CD4-positive, alpha-beta T cell treated with Interleukin-15 for 4 hours (primary cell): ENCODE data around the gene KIRREL1.

ENCODE experiments used
- DNase-seq: peaks from one replicate; pipeline ENCODE4 v3.0.0-alpha.2; 2020; ENCODE audit warnings: low spot score

Gene KIRREL1

DNA sequence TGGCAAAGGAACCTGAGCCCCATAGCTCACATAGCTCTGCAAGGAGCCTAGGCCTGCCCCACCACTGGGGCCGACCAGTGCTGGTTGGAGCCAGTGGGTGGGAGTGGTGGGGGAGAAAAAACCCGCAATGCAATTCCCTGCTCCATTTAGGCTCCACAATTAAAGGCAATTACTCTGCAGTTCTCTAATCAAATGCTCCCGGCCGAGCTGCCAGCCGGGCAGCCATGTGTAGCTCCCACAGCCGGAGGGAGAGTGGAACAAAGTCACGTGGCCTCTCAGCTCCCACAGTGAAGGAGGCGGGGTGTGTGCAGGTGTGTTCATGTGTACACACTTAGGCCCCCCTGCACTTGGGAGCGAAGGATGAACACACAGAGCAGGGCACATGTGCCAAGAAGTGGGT, 81.6 kb downstream of the KIRREL1 start:
- no peak for DNase-seq

DNA sequence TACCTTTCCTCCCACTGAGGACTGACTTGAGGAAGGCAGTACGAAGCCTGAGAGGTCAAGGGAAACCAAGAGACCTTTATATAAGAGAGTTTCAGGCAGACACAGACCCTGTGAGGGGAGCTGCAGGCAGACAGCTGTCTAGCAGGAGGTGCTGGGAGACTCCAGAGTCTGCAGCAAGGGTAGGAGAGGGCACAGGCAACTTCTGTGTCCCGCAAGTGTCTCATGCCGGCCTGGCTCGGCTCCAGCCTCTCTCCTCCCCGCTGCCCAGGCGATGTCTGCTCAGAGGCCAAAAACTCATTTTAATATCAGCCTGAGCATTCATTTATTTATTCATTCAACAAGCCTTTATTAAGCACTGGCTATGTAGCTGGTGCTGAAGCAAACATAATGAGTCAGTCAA, 83.0 kb downstream of the KIRREL1 start:
- DNase-seq, result no peak

DNA sequence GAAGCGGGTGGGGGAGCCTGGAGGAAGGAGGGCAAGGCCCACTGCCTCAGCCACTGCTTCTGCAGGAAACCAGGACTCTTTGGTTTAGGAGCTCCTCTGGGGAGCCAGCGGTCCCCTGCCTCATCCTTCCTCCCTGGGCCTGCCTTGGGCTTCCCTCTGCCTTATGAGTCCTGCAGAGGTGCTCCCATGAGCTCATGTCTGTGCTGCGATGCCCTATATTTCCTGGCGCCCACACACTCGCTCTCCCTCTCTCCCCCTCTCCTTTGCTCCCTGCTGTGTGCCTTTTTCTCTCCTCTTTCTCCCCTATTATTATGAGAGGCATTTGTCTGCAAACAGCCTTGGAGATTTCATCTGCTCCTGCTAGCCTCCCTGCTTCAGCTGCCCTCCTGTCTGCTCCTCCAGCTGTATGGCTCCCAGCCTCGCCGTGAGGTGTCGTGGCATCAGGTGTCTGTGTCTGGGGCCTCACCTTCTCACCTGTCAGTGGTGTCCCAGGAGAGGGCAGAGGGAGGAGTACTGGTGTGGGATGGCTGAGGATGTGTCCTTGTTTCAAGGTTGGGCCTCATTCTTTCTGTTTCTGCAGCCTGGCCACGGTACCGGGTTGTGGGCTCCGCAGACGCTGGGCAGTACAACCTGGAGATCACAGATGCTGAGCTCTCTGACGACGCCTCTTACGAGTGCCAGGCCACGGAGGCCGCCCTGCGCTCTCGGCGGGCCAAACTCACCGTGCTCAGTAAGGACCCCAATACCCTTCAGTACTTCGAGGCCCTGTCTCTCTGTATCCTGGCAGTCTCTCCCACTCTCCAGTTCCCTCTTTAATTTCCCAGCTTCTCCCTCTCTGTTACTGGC, 84.2 kb downstream of the KIRREL1 start:
- DNase-seq, result no peak

DNA sequence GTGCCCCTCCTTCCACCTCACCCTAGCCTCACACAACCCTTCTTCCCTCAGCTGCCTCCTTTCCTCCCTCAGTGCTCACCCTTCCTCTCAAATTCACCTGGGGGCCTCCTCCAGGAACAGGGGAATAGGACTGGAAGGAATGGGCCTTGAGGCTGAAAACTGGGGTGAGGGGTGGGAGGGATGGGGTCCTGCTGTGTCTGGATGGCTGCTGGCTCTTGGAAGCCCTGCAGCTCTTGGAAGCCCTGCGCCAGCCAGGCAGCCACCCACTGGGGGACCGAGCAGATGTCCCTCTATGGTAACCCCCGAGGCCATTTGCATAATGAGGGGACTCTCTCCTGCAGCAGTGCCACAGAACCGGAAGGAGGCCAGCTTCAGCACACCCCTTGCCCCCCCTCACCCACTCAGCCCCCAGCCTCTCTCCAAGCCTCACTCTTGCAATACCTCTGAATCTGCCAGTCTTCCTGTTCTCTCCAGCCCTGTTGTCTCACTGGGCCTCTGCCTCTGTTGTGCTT, 85.2 kb downstream of the KIRREL1 start:
- DNase-seq, result no peak

DNA sequence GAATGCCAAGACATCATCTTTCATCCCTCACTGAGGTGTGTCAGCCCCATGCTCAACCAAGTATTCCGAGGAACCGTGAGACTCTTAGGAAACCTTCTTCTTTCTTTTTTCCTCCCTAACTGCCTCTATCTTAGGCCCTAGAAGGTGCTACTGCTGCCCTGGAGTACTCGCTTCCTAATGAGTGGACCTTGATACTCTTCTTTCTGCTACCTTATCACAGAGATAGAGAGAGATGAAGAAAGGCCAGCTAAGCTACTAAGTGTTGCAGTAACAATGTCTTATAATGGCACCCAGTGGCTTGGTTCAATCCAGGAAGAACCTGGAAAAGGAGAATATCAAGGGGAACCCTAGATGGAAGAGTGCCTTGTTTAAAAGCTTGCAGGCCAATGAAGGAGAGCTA, 86.6 kb downstream of the KIRREL1 start:
- no peak for DNase-seq

DNA sequence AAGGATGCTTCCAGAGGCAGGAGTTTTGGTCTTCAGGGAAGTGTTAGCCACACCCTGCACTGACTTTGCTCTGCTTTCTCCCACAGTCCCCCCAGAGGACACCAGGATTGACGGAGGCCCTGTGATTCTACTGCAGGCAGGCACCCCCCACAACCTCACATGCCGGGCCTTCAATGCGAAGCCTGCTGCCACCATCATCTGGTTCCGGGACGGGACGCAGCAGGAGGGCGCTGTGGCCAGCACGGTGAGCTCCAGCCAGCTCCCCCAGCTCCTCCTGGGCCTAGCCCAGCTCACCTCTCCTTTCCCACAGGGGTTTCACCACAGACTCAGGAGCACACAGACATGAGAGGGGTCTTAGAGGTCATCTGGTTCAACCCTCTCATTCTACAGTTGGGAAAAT, 90.9 kb downstream of the KIRREL1 start:
- no peak for DNase-seq

DNA sequence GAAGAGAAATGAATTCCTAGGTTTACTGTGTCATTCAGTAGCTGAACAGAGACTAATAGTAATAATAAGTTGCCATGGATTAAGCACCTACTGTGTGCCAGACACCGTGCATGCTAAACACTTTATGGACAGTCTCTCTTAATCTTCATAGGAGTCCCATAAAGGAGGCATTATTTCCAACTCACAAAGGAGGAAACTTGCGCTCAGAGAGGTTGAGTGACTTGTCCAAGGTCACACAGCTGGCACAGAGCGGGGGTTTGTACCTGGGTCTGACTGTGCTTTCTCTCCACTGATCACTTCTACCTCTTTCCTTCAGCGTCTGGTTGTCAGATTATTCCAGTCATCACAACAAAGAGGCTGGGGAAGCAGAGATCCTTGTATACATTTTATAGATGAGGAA, 91.3 kb downstream of the KIRREL1 start:
- DNase-seq, result no peak

DNA sequence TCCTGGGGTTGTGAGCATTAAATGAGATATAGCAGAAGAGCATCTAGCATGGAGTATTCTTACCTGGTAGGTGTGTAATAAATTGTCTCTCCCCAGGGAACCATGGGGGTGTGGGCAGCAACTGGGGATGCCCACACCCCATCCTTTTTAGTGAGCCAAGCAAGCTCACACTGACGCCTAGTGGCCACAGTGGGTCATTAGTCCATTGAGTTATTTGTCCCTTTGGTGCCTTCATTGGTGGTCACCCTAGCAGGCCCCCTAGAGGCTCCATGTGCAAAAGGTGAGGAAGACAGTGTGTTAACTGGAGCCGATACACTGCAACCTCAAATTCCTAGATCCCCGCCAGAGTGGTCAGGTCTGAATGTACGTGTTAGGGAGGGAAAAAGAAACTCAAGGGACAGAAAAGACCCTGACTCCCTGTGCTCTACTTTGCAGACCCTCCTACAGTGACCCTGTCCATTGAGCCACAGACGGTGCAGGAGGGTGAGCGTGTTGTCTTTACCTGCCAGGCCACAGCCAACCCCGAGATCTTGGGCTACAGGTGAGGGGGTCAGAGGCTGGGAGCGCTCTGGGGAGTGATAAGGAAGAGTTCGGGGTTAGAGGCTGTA, 94.0 kb downstream of the KIRREL1 start:
- DNase-seq, result peak; percentile 3

DNA sequence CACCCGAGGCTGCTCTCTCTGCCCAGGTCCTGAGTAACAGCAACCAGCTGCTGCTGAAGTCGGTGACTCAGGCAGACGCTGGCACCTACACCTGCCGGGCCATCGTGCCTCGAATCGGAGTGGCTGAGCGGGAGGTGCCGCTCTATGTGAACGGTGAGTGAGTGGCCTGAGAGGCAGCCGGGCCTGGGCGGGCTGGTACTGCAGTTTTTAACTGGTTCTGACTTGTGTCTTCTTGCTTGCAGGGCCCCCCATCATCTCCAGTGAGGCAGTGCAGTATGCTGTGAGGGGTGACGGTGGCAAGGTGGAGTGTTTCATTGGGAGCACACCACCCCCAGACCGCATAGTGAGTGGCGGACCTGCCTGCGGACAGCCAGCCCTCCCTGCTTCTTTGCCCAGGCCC, 96.0 kb downstream of the KIRREL1 start:
- no peak for DNase-seq

DNA sequence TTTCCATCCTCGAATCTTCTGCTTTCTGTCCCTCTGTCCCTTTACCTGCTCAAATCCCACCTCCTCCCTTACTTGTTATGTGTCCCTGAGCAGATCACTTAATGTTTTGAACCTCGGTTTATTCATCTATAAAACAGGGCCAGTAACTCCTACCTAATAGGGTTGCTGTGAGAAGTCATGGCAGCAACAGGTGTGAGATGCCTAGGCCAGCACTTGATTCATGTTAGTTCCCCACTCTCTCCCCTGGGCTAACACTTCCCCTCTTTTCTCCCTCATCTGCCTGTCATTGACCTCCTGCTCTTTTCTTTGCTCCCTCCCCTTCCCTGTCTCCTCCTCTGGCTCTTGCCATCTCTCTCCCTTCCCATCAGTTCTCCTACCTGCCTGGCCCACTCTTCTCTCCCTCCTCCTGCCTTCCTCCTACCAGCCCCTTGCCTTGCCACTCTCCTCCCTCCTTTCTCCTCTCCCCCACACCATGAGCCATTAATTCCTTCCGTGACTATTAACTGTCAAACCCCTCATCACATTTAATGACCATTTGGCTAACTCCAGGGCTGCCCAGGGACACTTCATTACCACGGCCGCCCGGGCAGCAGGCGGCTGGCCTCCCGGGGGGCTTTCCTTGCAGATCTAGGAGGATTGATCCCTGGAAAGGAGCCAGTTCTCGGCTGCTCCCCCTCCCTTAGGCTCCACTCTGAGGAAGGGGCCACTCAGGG, 96.6 kb downstream of the KIRREL1 start:
- DNase-seq, result no peak

DNA sequence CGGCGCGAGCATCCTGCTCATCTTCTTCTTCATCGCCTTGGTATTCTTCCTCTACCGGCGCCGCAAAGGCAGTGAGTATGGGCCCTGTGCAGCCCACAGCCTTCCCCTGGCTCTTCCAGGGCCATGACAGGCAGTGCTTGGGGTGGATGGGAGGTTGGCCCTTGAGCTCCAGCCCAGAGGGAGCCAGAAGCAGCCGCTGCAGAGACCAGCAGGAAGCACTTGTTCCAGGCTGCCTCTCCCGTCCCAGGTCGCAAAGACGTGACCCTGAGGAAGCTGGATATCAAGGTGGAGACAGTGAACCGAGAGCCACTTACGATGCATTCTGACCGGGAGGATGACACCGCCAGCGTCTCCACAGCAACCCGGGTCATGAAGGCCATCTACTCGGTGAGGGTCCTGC, 99.9 kb downstream of the KIRREL1 start:
- no peak for DNase-seq

DNA sequence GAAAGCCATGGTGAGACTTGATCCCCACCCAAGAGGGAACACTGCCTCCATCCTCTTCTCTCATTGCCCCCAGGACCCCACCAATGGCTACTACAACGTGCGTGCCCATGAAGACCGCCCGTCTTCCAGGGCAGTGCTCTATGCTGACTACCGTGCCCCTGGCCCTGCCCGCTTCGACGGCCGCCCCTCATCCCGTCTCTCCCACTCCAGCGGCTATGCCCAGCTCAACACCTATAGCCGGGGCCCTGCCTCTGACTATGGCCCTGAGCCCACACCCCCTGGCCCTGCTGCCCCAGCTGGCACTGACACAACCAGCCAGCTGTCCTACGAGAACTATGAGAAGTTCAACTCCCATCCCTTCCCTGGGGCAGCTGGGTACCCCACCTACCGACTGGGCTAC, 101.1 kb downstream of the KIRREL1 start:
- DNase-seq, result no peak

DNA sequence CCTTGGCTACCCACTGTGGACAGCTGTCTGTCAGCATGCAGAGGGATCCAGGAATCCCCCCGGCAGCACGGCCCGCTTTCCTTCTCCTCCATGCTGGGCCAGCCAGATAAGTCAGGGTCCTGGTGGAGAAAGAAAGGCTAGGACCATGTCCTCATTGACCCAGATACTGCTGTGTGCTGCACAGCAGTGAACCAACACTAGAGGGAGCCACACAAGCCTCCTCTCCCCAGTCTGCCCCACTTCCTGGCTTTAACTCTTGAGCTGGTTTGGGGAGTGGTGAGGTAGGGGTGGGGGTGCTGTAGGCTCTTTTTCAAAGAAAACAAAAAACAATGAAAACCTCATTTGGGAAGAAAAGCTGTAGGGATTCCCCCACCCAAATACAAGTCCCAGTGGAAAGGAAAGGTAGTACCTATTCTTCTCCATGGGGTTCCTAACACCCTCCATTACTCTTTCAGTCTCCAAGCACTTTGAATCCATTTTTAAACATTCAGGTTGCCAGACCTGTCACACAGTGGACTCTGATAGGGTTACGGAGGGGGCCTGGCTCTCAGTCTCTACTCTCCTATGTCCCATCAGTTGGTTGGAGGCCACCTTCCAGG, 102.4 kb downstream of the KIRREL1 start:
- peak; percentile 10 for DNase-seq

DNA sequence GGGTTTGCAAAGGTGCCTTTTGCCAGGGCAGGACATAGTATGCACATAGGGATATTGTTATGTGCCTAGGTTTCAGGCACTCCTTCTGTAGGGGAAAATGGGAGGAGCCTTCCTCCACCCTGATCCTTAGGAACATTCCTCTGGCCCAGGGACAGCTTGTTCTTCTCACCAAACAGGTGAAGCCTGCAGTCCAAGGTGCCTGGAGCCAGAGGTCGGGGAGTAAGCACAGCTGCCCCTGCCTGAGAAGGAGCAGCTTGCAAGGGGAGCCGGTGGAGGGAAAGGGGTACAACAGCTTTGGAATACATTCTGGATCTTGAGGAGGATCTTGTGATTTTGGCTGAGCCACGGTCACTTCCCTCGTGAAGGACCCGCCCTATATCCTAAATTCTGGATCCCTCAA, 104.8 kb downstream of the KIRREL1 start:
- DNase-seq, result no peak

DNA sequence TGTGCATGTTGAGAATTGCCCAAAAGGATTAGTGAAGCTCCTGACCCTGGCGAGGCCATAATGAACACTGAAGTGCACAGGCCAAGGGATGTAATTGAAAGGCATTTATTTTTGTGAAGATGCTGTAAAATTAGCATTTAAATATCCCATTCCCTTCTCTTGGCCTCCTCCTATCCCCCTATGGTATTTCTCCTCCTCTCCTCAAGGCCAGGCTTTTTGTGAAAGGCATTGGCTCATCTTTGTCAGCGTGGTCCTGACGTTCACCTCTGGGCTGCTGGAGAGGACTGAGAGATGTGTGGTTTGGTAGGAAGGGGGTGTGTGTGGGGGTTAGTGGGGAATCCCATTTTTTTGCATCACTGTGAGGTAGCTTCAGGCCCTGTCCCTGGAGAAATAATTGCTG, 105.7 kb downstream of the KIRREL1 start:
- no peak for DNase-seq

DNA sequence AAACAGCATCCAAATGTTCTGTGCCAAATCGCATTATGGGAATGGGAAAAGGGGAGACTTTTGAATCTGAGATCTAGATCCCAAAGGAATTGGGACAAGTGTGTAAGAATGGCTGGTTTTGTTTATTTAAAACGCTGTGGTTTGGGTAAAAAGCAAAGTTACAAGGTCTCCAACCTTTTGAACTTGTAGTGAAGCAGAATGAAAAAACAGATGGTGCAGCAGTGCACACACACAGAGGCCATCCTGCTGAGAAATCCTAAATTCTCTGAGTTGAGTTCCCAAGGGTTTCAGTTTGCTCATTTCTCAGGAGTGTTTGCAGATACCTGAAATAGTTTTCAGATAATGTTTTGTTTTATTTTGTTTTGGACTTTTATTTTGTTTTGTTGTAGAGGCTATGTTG, 107.1 kb downstream of the KIRREL1 start:
- no peak for DNase-seq

DNA sequence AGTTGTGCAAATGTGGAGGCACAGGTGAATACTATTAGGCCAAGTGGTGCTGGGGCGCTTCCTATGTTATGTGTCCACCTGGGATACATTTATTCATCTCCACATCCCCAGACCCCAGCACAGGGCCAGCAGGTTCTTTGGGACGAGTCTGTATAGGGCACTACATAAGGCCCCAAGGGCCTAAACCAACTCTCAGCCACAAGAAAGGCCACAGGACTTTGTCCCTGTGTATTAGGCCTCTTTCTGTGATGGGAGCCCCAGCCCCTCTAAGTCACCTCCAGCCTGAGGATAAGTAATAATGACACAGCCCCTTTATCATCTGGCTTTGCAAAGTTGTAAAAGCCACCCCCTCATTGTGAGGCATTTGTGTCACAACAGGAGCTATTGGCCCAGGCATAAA, 108.0 kb downstream of the KIRREL1 start:
- no peak for DNase-seq

DNA sequence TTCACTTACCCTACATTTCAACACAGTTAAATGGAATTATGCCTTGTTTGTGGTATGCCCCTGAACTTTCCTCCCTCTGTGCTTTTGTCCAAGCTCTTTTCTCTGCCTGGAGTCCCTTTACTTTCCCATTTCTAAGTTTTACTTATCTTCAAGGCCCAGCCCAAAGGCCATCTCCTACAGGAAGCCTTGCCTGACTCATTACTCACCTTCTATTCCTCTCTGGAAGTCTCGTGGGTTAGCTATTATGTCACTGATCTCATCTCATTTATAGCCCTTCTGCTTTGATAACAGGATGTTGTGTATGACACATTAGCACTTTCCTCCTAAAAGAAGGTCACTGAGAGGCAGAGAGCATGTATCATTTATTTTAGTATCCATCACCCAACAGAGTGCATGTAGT, 108.5 kb downstream of the KIRREL1 start:
- no peak for DNase-seq

DNA sequence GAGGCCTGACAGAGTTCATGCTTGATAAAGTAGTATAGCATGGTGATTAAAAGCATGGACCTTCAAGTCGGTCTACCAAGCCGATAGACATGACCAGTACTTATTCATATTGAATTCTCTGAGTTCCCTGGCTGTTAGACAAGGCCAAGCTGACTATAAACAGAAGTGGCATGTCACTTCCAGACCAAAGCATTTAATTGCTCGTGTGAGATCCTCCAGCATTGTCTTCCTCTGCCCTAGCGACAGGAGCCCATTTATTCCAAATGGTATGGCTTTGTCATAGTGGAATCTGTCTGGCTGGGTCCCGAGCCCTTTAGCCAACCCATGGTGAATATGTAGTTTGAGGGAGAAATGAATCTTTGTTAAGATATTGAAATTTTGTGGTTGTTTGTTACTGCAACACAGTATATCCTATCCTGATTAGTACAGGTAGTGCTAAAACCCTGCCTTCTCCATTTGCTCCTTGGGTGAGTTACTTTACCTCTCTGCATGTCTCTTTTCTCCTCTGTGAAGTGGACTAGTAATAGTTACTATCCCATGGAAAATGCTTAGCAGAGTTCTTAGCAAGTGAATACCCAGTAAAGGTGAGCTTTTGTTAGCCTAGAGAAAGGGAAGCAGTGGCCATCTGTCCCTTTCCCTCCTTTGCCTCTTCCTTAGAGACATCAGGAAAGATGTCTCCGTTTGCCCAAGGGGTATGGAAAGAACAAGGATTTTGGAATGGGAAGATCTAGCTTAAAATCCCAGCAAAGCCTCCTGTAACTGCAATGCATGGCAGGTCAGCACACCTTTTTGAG, 109.6 kb downstream of the KIRREL1 start:
- DNase-seq, result no peak

DNA sequence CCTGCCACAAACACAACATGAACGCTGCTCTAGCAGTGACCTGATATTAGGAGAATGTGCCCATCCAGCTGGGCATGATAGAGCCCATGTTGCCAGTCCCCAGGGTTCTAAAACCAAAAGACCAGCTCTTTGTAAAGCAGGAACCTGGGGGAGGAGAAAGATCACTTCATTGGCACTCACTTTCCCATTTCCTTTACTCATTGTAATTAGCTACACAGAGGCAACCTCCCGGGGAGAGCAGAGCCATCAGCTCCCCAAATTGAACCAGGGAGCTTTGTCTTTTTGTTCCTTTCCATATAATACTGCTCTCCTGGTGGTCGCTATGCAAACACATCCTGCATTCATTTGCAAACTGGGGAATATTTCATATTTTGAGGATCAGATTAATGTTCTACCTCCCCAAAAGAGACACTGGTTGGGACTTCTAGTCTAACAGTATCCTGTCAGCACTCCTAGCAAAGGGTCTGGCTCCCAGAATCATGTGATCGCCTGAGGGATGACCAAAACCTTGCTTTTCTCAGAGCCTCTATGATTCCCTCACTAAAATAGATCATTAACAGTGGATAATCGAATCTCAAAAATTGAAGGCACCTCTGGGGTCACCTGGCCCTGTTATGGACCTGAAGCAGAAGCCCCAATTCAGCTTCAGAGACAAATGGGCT, 110.5 kb downstream of the KIRREL1 start:
- no peak for DNase-seq

DNA sequence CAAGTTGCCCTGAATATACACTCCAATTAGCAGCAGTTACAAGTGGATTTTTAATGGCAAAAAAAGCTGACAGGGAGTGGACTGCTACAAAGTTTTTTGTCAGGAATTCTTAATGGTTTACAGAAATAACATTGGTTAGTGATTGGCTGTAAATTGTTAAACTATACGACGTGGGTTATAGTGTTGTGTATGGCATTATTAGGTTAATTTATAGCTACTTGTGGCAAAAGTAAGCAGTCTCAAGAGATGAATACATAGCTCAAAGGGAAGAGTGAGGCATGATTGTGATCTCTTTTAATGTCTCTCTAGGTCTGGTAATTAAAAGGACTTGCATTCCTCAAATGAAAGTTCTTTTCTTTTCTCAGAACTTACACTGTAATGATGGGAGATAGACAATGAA, 111.4 kb downstream of the KIRREL1 start:
- DNase-seq, result no peak
